HT-29 (cell line): Measurements from ENCODE around the gene SLC22A14. TPM values are rescaled to one million over a fixed set of nuclear protein-coding genes. Genes with fewer than 3 reads are reported as not detected.
A peak's percentile ranks its signal among the peaks of the same experiment; 100 is the strongest.
"Not testable (repeated sequence)": the region's sequence is repeated elsewhere in the genome, so short reads cannot be mapped to it uniquely, and the experiment has no call there.

Source experiments
- DNase-seq: peaks from one replicate; pipeline ENCODE4 v3.0.0-alpha.2; 2015; ENCODE audit warnings: low spot score
- total RNA-seq: library from RNA; depleted of rRNA; stranded (reverse); fragments of >200 nt; shearing (Covaris generic); gene quantifications from 2 replicates; pipeline ENCODE4 v1.2.3, GENCODE V29; 2014

SLC22A14 gene
- total RNA-seq, 1 experiment from 2014 or later, result not detected

DNA sequence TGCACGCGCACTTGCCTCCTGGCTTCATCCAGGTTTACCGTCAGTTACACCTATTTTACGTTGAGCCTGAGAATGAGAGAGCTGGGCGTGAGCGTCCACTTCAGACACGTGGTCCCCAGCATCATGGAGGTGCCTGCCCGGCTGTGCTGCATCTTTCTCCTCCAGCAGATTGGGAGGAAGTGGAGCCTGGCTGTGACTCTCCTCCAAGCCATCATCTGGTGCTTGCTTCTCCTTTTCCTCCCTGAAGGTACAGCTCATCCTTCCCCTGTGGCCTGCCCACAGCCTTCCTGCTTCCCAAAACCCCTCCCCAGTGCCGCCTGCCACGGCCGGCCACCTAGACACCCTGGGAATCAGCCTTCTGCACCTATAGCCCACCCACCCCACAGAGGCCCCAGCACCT lies 31.6 kb downstream of the SLC22A14 start:
- DNase-seq, result no peak

DNA sequence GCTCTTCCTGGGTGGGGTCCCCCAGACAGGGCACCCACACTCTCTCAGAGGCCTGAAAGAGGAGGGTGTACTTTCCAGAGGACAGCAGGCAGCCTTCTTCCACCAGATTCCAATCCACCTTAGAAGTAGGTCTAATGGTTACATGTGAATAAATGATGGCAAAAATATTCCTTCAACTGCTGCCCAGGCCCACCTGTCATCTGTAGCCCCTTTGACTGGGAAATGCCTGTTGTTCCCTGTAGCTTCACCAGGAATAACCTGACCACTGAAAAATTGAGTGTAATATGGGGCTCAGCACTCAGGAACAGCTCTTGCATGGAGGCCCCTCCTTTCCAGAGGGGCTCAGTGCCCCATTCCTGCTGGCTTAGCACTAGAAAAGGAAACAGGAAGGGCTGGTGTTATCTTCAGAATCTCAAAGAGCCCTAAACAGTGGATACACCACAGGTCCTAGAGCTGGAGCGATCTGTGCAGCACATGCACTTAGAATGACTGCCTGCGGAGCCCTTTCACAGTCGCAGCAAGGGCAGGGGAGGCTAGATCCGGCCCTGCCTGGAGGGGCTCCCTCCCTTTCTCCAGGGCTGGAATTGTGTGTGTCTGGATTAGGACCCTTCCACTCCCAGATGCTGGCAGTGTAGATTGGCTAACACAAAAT lies 32.1 kb downstream of the SLC22A14 start:
- DNase-seq, result no peak

DNA sequence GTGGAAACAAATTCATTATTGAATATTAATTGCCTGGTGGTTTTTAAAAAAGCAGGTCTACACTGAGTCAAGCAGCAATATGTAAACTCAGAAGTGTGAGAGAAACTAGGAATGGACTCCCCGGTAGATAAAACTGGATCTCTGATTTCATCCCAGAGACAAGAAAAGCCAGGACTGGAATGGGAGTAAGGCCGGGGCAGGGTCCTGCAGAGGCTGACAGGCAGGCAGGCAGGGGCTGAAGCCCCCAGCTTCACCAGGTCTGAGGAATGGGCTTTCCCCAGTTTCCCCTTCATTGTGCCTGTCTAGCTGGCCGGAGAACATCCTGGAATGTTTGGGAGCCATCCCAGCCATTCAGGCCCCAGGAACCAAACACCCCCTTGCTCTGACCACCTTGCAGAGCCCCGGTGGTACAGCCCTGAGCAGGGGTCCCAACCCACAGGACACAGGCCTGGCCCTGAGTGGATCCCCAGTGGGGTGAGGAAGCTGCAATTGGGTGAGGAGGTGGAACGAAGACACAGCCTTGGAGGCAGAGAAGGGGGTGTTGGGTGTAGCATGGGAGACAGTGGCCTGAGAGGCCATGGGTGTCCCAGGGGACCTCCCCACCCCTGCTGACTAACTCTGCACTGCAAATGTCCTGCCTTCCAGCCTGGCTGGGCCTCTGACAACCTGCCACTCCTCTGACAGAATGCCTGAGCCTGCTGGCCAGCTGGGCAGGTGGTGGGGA lies 32.8 kb downstream of the SLC22A14 start:
- DNase-seq, result no peak

DNA sequence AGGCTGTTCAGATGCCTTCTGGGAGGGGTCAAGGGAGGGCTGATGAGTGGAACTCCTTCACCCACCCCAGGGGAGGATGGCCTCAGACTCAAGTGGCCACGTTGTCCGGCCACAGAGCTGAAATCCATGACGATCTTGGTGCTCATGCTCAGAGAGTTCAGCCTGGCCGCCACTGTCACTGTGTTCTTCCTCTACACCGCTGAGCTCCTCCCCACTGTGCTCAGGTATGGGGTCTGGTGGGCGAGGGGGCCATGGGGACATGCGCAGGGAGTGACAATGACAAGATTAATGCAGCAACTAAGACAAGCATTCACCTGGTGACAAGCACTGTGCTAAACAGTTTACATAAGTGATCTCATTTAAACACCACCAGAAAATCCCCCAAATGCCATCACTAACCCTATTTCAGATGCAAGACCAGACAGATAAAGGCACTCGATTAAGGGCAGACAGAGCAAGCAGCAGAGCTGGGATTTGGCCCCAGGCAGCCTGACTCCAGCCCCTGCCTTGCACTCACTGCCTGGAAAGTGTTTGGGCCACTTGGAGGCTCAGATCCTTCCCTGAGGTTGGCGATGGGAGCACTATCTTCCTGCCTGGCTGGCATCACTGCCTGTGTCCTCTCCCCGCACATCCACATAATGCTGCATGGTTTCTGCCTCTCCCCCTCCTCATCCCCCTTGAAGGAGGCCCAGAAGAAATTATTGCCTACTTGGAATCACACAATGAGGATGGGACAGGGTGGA lies 33.6 kb downstream of the SLC22A14 start:
- DNase-seq, result no peak

DNA sequence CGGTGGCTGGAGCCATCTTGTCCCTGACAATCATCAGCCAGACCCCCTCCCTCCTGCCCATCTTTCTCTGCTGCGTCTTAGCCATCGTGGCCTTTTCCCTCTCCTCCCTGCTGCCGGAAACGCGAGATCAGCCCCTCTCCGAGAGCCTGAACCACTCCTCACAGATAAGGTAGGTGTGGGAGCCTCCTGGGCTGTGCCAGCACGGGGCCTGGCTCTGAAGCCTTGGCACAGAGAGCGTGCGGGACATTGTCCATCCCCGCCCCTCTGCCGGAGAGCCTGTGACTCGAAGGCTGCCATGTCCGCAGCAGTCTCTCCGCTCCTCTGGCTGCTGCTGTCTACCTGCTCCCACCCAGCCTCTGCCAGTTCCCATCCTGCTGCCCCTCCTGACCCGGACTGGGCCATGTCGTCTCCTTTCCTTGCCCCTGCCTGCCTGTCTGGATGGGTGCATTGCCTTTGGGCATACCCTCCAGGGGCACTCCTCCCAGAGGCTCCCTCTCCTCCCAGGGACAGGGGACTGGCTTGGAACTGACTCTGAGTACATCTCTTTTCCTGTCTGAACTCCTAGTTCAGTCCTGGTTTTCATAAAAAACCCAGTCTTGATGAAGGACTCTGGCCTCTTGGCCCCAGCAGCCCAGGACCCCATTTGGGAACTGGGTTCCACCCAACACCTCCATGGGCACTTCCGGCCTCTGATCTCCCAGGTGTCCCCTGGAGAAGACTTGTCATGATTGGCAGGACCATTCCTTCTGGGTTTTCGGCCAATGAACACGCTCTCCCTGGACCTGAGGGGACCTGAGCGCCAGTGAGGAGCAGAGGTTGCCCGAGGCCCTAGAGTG lies 34.5 kb downstream of the SLC22A14 start:
- no peak for DNase-seq

DNA sequence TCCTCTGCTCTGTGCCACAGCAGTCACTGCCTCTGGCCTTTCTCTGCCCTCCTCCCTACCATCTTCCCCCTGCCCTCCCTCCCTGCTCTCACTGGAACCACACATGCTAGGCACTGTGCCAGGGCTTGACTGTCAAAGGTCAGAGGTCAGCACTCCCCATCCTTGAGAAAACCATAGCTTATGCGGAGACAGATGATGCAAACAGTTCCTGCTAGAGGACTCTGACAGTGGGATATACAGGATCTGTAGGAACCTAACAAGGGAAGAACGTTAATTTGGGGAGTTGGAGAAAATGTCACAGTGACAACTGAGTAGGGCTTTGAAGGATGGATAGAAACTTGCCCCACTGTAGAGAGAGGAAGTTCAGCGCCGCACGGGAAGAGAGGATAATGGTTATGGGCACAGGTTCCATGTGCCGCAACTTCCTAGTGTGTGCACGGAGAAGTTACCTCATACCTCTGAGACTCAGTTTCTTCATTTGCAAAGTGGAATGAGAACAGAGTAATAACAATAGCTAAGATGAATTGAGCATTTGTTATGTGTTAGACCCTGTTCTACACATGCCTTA lies 35.2 kb downstream of the SLC22A14 start:
- peak; percentile 14 for DNase-seq

DNA sequence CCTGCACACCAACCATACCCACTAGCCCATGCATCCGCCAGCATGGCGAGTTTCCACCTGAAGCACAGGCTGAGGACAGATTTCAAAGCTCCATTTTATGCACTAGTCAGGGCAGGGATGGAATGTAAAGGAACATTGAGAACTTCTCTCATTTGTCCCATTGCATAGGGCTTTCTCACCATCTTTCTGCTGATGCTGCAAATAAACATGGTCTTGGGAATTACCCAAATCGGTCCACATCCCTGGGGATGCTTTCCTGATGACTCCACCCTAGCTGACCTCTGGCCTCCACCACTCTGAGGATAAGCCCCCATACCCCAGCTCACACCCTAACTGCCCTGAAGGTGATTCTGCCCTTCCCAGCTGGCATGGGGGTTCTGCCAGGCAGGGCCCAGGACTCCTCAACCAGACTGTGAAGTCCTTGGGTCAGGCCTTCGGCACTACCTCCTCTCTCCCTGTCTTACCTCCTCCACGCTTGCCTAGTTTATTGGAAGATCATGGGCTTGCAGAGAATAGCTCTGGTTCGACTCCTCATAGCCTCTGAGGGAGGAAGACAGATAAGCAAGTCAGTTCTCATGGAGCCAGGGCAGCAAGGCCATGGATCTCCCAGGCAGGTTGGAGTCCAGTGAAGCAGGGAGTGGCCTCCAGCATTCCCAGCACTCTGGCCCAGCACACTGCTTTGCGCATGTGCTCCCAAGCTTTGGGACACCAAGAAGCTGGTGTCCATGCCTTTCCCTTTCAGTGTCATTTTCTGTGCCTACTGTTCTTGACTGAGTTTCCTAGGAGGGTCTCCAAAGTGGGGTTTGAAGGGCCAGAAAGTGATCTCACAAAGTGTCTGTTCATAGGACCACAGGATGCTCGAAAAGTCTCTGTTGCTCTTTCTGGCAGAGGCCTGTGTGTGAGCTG lies 36.9 kb downstream of the SLC22A14 start:
- DNase-seq, result no peak

DNA sequence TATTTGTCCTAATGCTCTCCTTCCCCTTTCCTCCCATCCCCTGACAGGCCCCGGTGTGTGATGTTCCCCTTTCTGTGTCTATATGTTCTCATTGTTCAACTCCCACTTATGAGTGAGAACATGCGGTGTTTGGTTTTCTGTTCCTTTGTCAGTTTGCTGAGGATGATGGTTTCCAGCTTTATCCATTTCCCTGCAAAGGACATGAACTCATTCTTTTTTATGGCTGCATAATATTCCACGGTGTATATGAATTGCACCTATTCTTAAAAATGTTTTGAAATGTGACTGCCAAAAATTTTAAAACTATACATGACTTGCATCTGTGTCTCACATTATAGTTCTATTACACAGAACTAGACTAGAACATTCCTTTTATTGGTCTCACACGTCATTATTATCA lies 38.5 kb downstream of the SLC22A14 start:
- DNase-seq, result not testable (repeated sequence)

DNA sequence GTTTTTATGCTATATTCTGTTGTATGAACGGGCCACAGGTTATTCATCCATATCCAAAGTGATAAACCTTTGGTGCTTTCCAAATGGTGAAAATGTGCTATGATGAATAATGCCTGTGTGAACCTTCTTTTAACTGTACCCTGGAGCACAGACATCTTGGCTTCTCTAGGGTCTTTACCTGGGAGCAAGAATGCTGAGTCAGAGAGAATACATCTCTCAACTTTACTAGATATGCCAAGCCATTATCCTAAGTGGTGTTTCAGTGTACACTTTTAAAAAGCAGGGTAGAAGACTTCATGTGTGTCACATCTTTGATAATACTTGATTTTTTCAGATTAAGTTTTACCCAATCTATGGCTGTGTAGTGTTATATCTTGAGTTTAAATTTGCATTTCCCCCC lies 41.0 kb downstream of the SLC22A14 start:
- DNase-seq, result no peak

DNA sequence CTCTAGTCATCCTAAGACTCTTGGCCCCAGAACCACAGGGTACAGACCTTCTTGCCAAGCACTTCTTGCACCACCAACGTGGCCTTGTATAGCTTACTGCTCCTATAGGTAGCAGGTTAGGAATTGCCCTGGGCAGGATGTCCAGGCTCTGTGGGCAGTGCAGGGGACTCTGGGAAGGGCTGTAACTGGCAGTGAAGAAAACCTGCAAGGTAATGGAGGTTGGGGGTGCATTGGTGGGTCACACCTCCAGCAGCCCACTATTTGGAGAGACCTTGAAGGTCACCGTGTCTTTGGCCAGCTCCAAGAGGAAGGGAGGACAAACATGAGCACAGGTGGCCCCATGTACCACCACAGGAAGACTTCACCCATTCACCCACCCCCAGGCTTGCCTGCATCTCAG lies 43.2 kb downstream of the SLC22A14 start:
- DNase-seq, result no peak

DNA sequence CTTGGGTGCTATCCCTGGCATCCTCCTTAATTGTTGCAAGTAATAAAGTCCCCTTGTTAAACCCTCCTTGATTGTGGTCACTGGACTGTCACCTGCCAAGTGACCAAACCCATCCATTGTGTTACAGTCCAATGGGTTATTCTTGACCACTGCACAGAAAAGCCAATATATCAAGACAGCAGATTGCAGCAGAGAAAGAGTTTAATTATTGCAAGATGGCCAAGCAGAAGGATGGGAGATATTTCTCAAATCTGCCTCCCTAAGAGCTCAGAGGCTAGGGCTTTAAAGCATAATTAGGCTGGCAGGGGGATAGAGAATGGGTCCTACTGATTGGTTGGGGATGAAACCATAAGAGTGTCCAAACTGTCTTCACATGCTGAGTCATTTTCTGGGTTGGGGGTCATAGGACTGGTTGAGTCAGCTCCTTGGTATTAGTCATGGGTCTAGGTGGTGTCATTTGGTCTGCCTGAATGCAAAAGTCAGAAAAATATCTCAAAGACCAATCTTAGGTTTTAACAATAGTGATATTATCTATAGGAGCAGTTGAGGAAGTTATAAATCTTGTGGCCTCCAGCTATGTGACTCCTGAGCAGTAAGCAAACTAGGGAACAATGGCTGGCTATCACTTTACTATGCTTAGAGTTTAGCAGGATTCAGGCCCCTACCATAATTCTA lies 45.4 kb downstream of the SLC22A14 start:
- peak; percentile 8 for DNase-seq

DNA sequence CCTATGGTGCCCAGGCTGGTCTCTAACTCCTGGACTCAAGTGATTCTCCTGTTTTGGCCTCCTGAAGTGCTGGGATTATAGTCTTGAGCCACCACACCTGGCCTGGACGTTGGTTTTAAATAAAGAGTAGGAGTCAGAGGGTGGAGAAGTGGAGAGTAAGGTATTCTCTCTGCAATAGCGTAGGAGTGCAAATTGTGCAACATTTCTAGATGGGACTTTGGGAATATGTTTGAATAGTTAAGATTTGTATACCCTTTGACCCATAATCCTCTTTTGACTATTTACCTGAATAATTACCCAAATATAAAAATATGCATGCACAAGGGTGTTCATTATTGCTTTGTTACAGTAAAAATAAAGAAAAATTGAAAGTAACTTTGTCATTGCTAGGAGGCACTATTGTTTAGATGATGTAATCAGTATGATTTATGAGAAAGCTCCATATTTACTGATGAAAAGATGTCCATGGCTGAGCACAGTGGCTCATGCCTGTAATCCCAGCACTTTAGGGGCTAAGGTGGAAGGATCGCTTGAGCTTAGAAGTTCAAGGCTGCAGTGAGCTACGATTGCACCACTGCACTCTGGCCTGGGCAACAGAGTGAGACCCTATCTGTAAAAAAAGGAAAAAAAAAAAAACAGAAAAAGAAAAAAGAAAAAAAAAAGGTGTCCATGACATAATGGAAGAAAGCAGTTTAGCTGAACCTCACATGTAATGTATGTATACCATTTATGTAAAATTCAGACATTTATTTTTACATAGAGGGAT lies 49.3 kb downstream of the SLC22A14 start:
- no peak for DNase-seq

DNA sequence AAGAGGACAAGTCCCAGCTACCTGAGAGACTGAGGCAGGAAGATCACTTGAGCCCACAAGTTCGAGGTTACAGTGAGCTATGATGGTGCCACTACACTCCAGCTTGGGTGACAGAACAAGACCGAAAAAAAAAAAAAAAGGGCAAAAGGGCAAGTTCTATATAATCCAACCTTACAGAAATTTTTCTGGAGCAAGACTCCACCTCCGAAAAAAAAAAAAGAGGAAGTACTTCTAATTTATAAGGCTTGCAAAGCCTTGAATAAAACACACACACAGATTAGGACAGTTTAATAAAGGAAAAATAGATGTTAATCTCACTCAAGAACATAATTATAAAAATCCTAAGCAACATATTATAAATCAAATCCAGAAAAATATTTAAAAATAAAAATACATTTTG lies 50.1 kb downstream of the SLC22A14 start:
- no peak for DNase-seq

DNA sequence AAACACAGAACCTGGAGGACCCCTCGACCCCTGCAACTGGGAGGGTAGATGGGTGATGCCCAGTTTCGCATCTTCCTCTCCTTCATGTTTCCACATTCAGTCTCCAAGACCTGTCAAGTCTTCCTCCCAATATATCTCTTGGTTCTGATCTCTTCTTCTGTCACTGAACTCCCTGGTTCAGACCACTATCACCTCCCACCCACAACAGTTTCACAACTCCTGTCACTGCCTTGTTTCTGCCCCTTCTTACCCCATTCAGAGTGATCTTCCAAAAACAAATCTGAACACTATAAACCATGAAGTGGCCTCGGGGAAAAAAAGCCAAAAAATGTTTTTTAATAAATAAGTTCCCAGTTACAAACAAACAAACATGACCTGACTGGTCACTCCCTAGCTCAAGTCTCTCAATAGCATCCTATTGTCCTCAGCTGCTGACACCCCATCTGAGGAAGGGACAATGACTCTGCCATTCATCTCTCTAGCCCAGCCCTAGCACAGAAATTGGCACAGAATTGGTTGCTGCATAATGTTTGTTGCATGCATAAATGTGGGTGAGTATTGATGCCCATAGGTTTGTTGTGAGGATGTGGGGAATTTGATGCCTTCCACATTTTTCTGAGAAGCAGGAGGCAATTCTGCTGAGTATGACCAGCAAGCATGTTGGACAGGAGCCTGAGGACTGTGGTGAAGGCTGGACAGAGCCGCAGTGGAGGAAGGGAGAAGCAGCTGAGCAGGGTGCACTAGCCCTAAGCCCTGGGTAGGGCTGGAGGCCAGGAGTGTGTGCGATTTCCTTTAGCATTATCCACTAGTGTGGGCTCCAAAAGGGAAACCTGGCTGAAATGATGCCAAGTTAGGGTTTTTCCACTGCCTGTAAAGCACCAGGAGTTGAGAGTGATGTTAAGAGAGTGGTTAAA lies 52.3 kb downstream of the SLC22A14 start:
- no peak for DNase-seq

DNA sequence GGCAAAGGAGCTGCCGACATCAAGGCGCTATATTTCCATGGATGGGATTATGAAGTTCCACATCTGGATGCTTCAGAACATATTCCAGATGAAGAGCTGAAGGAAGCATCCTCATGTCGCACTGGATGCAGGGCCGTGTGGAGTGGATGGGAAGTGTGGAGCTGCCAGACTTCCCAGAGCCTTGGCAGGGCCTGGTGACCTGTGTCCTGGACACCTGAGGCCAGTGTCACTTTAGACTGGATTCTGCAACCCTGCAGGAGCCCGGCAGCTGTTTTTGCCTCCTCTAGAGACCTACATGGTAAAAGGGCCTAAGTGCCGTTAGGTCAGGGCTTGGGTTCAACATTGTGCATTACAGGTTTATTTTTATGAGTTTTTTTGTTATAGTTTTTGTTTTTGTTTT lies 53.2 kb downstream of the SLC22A14 start:
- no peak for DNase-seq

DNA sequence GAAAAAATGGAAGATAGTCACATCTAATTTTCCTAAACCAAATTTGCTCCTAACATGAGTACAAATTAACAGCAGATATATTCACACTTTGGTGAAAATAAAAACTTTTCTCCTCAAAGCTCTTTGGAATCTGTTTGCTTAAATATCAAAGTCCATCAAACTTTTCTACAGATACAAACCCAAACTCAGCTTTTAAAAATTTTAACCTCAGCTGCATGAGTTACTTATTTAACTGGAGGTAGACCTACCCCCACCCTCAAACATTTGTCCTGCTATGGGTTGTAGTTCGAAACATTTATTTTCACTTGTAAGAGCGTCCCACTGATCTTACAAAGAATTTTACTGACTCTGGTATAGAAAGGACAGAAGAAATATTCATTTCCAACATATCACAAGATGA lies 55.6 kb downstream of the SLC22A14 start:
- DNase-seq, result no peak

DNA sequence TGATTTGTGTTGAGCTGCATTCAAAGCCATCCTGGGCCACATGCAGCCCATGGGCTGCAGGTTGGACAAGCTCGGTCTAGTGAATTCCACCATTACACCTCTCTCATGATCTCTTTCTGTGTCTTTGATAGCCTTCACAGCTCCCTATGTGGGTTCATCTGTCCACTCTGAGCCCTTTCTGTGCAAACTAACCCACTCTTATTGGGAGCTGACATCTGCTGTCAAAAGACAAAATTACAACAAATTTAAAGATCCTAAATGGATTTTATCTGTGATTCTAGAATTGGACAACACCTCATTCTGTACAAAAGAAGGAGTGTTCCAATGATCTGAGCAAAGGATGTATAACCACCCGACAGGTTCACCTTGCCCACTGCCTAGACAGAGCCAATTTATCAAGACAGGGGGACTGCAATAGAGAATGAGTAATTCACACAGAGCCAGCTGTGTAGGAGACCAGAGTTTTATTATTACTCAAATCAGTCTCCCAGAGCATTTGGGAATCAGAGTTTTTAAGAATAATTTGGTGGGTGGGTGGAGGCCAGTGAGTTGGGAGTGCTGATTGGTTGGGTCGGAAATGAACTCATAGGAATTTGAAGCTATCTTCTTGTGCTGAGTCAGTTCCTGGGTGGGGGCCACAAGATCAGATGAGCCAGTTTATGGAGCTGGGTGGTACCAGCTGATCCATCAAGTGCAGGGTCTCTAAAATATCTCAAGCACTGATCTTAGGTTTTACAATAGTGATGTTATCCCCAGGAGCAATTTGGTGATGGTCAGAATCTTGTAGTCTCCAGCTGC lies 61.9 kb downstream of the SLC22A14 start:
- no peak for DNase-seq
